Measurements from ENCODE around the gene RBMS2. TPM values are rescaled to one million over a fixed set of nuclear protein-coding genes. Genes with fewer than 3 reads are reported as not detected.

Gene RBMS2
- total RNA-seq, 4 donors from 2014 or later = 28.6 to 107 (median 33.0) TPM

- Histone ChIP-seq H3K27me3 (no peaks in the 10 kb centered on the region), H3K27ac (no peak overlapping the region), H3K36me3 (no peaks in the 10 kb centered on the region), H3K4me1 (no peaks in the 10 kb centered on the region), H3K4me3 (no peak overlapping the region), H3K9me3 (no peaks in the 10 kb centered on the region)
- TF ChIP-seq CTCF (IDR thresholded peaks at IDR 0.05) (no peak), POLR2A (IDR thresholded peaks at IDR 0.05) (no peak)
- DNase-seq = no peak
- intact Hi-C loops (cut with DNase I; ENCODE audit: low total_unique reads) = no loop called here
Observed at GRCh38 chr12:56604355-56604754, 82.7 kb downstream of the RBMS2 start.

- DNase-seq = no peak
- H3K36me3 ChIP-seq = no peaks in the 10 kb centered on the region
- H3K27me3 ChIP-seq = no peaks in the 10 kb centered on the region
- no peaks in the 10 kb centered on the region for H3K4me1 ChIP-seq
- no peak overlapping the region for H3K27ac ChIP-seq
- no peak for TF ChIP-seq CTCF (IDR thresholded peaks at IDR 0.05)
- TF ChIP-seq POLR2A (IDR thresholded peaks at IDR 0.05) = no peak
- no peak overlapping the region for H3K4me3 ChIP-seq
- intact Hi-C loops (cut with DNase I; ENCODE audit: low total_unique reads) = no loop called here
- no peaks in the 10 kb centered on the region for H3K9me3 ChIP-seq
Observed at GRCh38 chr12:56614627-56615026, 93.0 kb downstream of the RBMS2 start.

- no peak for DNase-seq
- intact Hi-C loops (cut with DNase I; ENCODE audit: low total_unique reads) = no loop called here
- H3K36me3 ChIP-seq = no peaks in the 10 kb centered on the region
- H3K27ac ChIP-seq = no peak overlapping the region
- no peak overlapping the region for H3K4me3 ChIP-seq
- TF ChIP-seq POLR2A (IDR thresholded peaks at IDR 0.05) (no peak), CTCF (IDR thresholded peaks at IDR 0.05) (no peak)
- peaks cover 0 to 4% of the 10 kb centered on the region in 2 donors for H3K4me1 ChIP-seq
- no peaks in the 10 kb centered on the region for H3K9me3 ChIP-seq
- no peaks in the 10 kb centered on the region for H3K27me3 ChIP-seq
Observed at GRCh38 chr12:56616244-56616643, 94.6 kb downstream of the RBMS2 start.

- intact Hi-C loops (cut with DNase I; ENCODE audit: low total_unique reads) = no loop called here
- no peaks in the 10 kb centered on the region for H3K9me3 ChIP-seq
- no peak overlapping the region for H3K27ac ChIP-seq
- no peak overlapping the region for H3K4me3 ChIP-seq
- TF ChIP-seq CTCF (IDR thresholded peaks at IDR 0.05) (no peak), POLR2A (IDR thresholded peaks at IDR 0.05) (no peak)
- DNase-seq = no peak
- H3K4me1 ChIP-seq = peaks cover 0 to 7% of the 10 kb centered on the region in 2 donors
- no peaks in the 10 kb centered on the region for H3K36me3 ChIP-seq
- no peaks in the 10 kb centered on the region for H3K27me3 ChIP-seq
Observed at GRCh38 chr12:56616925-56617324, 95.3 kb downstream of the RBMS2 start.

- H3K36me3 ChIP-seq = no peaks in the 10 kb centered on the region
- no peak for TF ChIP-seq POLR2A (IDR thresholded peaks at IDR 0.05)
- no peak for TF ChIP-seq CTCF (IDR thresholded peaks at IDR 0.05)
- DNase-seq = no peak
- H3K4me1 ChIP-seq = peaks cover 4 to 27% of the 10 kb centered on the region in 2 donors
- no peaks in the 10 kb centered on the region for H3K27me3 ChIP-seq
- intact Hi-C loops (cut with DNase I; ENCODE audit: low total_unique reads) = no loop called here
- no peak overlapping the region for H3K4me3 ChIP-seq
- no peak overlapping the region for H3K27ac ChIP-seq
- H3K9me3 ChIP-seq = no peaks in the 10 kb centered on the region
Observed at GRCh38 chr12:56622535-56622934, 100.9 kb downstream of the RBMS2 start.

All from uterus (tissue), 4 donors.